ENCODE results near the gene PDE11A. TPM values are rescaled to one million over a fixed set of nuclear protein-coding genes. Genes with fewer than 3 reads are reported as not detected.

The PDE11A gene
- total and polyA plus RNA-seq, 4 donors, result 1.0 to 5.9 (median 1.7) TPM

GRCh38 chr2:177783091-177783490 lies 289.5 kb downstream of the PDE11A start:
- Histone ChIP-seq H3K4me3 (ENCODE audit: low read depth in 1 of 3, low read length in 3 of 3) (no peak overlapping the region), H3K4me1 (ENCODE audit: control insufficient read depth in 4 of 4, insufficient read depth in 4 of 4, low read length in 3 of 4) (peaks cover 0 to 3% (median 1%) of the 10 kb centered on the region in 4 donors), H3K36me3 (ENCODE audit: control insufficient read depth in 4 of 4, insufficient read depth in 3 of 4, low read depth in 1 of 4, low read length in 3 of 4) (no peaks in the 10 kb centered on the region), H3K9ac (ENCODE audit: low read depth in 1 of 2, low read length in 2 of 2) (no peak overlapping the region), H3K27ac (ENCODE audit: low read depth in 1 of 2, low read length in 2 of 2) (no peak overlapping the region), H3K9me3 (ENCODE audit: control insufficient read depth in 4 of 4, low read length in 3 of 4) (no peaks in the 10 kb centered on the region), H3K27me3 (ENCODE audit: control insufficient read depth in 4 of 4, insufficient read depth in 4 of 4, low read length in 3 of 4) (no peaks in the 10 kb centered on the region)
- no peak for DNase-seq (ENCODE audit: low spot score)
- TF ChIP-seq TAF1 (conservative IDR thresholded peaks at IDR 0.05), result no peak
- no peak for TF ChIP-seq MAX (IDR thresholded peaks at IDR 0.05)
- TF ChIP-seq HNF4A (conservative IDR thresholded peaks at IDR 0.05), result no peak
- no peak for TF ChIP-seq FOXA1 (IDR thresholded peaks at IDR 0.05)
- no peak for TF ChIP-seq GABPA (IDR thresholded peaks at IDR 0.05 in 1 of 2, conservative IDR thresholded peaks at IDR 0.05 in 1 of 2)
- TF ChIP-seq RXRA (IDR thresholded peaks at IDR 0.05), result no peak
- TF ChIP-seq YY1 (IDR thresholded peaks at IDR 0.05), result no peak
- TF ChIP-seq RAD21 (IDR thresholded peaks at IDR 0.05), result no peak
- no peak for TF ChIP-seq ZBTB33 (IDR thresholded peaks at IDR 0.05)

DNA sequence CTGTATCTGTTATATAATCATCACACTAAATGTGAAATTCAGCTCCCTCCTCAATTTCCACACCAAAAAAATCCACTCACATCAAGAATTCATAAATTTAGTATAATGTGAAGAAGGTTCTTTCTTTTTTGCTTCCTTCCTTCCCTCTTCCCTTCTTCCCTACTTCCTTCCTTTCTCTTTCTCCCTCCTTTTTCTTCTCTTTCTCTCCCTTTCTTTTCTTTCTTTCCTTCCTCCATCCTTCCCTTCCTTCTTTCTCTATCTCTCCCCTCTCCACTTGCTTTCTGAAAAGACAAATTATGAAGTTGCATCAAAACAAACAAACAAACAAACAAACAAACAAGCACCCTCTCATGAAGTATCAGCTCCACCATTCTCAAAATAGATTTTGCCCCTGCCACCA lies 290.0 kb downstream of the PDE11A start:
- Histone ChIP-seq H3K27me3 (ENCODE audit: control insufficient read depth in 4 of 4, insufficient read depth in 4 of 4, low read length in 3 of 4) (no peaks in the 10 kb centered on the region), H3K9ac (ENCODE audit: low read depth in 1 of 2, low read length in 2 of 2) (no peak overlapping the region), H3K36me3 (ENCODE audit: control insufficient read depth in 4 of 4, insufficient read depth in 3 of 4, low read depth in 1 of 4, low read length in 3 of 4) (no peaks in the 10 kb centered on the region), H3K4me1 (ENCODE audit: control insufficient read depth in 4 of 4, insufficient read depth in 4 of 4, low read length in 3 of 4) (peaks cover 0 to 3% (median 1%) of the 10 kb centered on the region in 4 donors), H3K27ac (ENCODE audit: low read depth in 1 of 2, low read length in 2 of 2) (no peak overlapping the region), H3K4me3 (ENCODE audit: low read depth in 1 of 3, low read length in 3 of 3) (no peak overlapping the region), H3K9me3 (ENCODE audit: control insufficient read depth in 4 of 4, low read length in 3 of 4) (no peaks in the 10 kb centered on the region)
- no peak for DNase-seq (ENCODE audit: low spot score)
- TF ChIP-seq, protein P1, sequence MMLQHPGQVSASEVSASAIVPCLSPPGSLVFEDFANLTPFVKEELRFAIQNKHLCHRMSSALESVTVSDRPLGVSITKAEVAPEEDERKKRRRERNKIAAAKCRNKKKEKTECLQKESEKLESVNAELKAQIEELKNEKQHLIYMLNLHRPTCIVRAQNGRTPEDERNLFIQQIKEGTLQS (IDR thresholded peaks at IDR 0.05), result no peak

DNA sequence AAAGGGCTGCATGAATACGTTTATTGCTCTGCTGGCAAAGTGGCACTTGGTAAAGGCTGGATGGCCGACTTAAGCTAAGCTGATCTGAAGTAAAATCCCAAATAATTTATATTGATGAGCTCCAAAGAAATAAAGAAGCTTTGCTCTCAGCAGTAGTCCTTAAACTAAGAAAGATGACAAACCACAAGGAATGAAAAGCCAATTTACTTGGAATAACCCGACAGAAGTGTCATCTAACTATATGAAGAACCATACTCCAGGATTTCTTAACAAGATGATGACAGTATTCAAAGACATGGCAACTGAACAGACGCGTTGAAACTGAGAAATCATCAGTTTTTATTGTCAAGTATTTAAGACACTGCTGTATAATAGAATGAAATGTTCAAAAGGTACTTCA lies 294.1 kb downstream of the PDE11A start:
- Histone ChIP-seq H3K27me3 (ENCODE audit: control insufficient read depth in 4 of 4, insufficient read depth in 4 of 4, low read length in 3 of 4) (no peaks in the 10 kb centered on the region), H3K9ac (ENCODE audit: low read depth in 1 of 2, low read length in 2 of 2) (no peak overlapping the region), H3K27ac (ENCODE audit: low read depth in 1 of 2, low read length in 2 of 2) (no peak overlapping the region), H3K36me3 (ENCODE audit: control insufficient read depth in 4 of 4, insufficient read depth in 3 of 4, low read depth in 1 of 4, low read length in 3 of 4) (no peaks in the 10 kb centered on the region), H3K4me1 (ENCODE audit: control insufficient read depth in 4 of 4, insufficient read depth in 4 of 4, low read length in 3 of 4) (no peaks in the 10 kb centered on the region), H3K9me3 (ENCODE audit: control insufficient read depth in 4 of 4, low read length in 3 of 4) (no peaks in the 10 kb centered on the region), H3K4me3 (ENCODE audit: low read depth in 1 of 3, low read length in 3 of 3) (no peak overlapping the region)
- TF ChIP-seq, protein P1 (IDR thresholded peaks at IDR 0.05), result no peak
- TF ChIP-seq GABPA (IDR thresholded peaks at IDR 0.05 in 1 of 2, conservative IDR thresholded peaks at IDR 0.05 in 1 of 2), result no peak
- WGBS, result 94% methylated on average over 5 of the region's 5 CpGs
- DNase-seq (ENCODE audit: low spot score), result no peak

GRCh38 chr2:177772529-177772928 lies 300.0 kb downstream of the PDE11A start:
- no peak overlapping the region for H3K4me3 ChIP-seq (ENCODE audit: low read depth in 1 of 3, low read length in 3 of 3)
- no peak overlapping the region for H3K27ac ChIP-seq (ENCODE audit: low read depth in 1 of 2, low read length in 2 of 2)
- no peak overlapping the region for H3K9ac ChIP-seq (ENCODE audit: low read depth in 1 of 2, low read length in 2 of 2)
- H3K4me1 ChIP-seq (ENCODE audit: control insufficient read depth in 4 of 4, insufficient read depth in 4 of 4, low read length in 3 of 4), result no peaks in the 10 kb centered on the region
- H3K36me3 ChIP-seq (ENCODE audit: control insufficient read depth in 4 of 4, insufficient read depth in 3 of 4, low read depth in 1 of 4, low read length in 3 of 4), result no peaks in the 10 kb centered on the region
- H3K27me3 ChIP-seq (ENCODE audit: control insufficient read depth in 4 of 4, insufficient read depth in 4 of 4, low read length in 3 of 4), result no peaks in the 10 kb centered on the region
- DNase-seq (ENCODE audit: low spot score), result no peak
- TF ChIP-seq, protein P1 (IDR thresholded peaks at IDR 0.05), result no peak
- TF ChIP-seq RAD21 (IDR thresholded peaks at IDR 0.05), result peak; percentile 61 to 72
- TF ChIP-seq, protein P2, sequence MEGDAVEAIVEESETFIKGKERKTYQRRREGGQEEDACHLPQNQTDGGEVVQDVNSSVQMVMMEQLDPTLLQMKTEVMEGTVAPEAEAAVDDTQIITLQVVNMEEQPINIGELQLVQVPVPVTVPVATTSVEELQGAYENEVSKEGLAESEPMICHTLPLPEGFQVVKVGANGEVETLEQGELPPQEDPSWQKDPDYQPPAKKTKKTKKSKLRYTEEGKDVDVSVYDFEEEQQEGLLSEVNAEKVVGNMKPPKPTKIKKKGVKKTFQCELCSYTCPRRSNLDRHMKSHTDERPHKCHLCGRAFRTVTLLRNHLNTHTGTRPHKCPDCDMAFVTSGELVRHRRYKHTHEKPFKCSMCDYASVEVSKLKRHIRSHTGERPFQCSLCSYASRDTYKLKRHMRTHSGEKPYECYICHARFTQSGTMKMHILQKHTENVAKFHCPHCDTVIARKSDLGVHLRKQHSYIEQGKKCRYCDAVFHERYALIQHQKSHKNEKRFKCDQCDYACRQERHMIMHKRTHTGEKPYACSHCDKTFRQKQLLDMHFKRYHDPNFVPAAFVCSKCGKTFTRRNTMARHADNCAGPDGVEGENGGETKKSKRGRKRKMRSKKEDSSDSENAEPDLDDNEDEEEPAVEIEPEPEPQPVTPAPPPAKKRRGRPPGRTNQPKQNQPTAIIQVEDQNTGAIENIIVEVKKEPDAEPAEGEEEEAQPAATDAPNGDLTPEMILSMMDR (IDR thresholded peaks at IDR 0.05; ENCODE audit: low read depth, low read length, missing input control), result peak; percentile 50
- no peaks in the 10 kb centered on the region for H3K9me3 ChIP-seq (ENCODE audit: control insufficient read depth in 4 of 4, low read length in 3 of 4)
